Ovary (tissue), 9 donors: ENCODE measurements around the gene ANK2. TPM values are rescaled to one million over a fixed set of nuclear protein-coding genes. Genes with fewer than 3 reads are reported as not detected.

Experiments used
- DNase-seq, 5 donors: peaks; one replicate each; pipeline ENCODE4 v3.0.0-alpha.2; 2019 to 2020
- H3K27ac ChIP-seq, 2 donors: fragments of 200-600 bp; one replicate each; pipeline versions ENCODE4 v1.5.1 to v1.8.0; 2019 to 2022
- H3K27me3 ChIP-seq: fragments of 200-600 bp; one replicate; pipeline ENCODE4 v1.8.0; 2022
- H3K36me3 ChIP-seq: fragments of 200-600 bp; sonication (generic); one replicate; pipeline ENCODE4 v1.5.1; 2019
- H3K4me1 ChIP-seq: one replicate; pipeline ENCODE4 v1.8.1; 2013; ENCODE audit warnings: mild to moderate bottlenecking, moderate library complexity; ENCODE audit not compliant: insufficient read depth
- H3K4me3 ChIP-seq: fragments of 200-600 bp; sonication (generic); one replicate; pipeline ENCODE4 v1.5.1; 2017
- H3K9me3 ChIP-seq, 2 donors: fragments of 200-600 bp in 1 of 2; sonication (generic) in 1 of 2; one replicate each; pipeline versions ENCODE4 v1.5.1 to v1.8.1; 2013 to 2019; ENCODE audit warnings: mild to moderate bottlenecking in 1 of 2, moderate library complexity in 1 of 2
- EP300 ChIP-seq: sonication (generic); formaldehyde crosslinking; IDR thresholded peaks from one replicate; pipeline ENCODE4 v1.6.1; 2017; ENCODE audit warnings: antibody characterized with exemption
- POLR2A ChIP-seq: fragments of 450-650 bp; IDR thresholded peaks from one replicate; pipeline ENCODE4 v1.6.1; 2017; ENCODE audit warnings: antibody characterized with exemption, mild to moderate bottlenecking, moderate library complexity
- WGBS, 3 donors: extraction: QIAGEN DNeasy Blood & Tissue Kit in 1 of 3; methylation state at CpG; one replicate each; pipeline versions ENCODE4 v1.1.5 to v1.1.7; 2013 to 2017; 5-methylcytosine and 5-hydroxymethylcytosine counted together
- intact Hi-C, 4 donors: fragments of 100-400 bp; cut with DNase I; formaldehyde crosslinking; loops; one replicate each; pipeline versions ENCODE4 v1.11.0 to v1.15.1; 2022 to 2023
- polyA plus RNA-seq, 2 donors: library from polyadenylated mRNA; stranded (reverse); fragments of 200-250 nt in 1 of 2; fragments of 350-450 nt in 1 of 2; fragmentation: Illumina TruSeq in 1 of 2; extraction: RNeasy Lipid Tissue Mini Kit (QIAGEN cat#74804) in 1 of 2; gene quantifications; one replicate each; pipeline ENCODE4 v1.2.3, GENCODE V29; 2013 to 2014
- total RNA-seq, 7 donors: library from RNA; depleted of rRNA in 2 of 7; stranded (reverse); fragments of >200 nt in 2 of 7; fragmentation: NEBNext Ultra II Directional in 3 of 7; extraction: Animal tissue kit (Norgen Biotek cat#: 25700) in 3 of 7; gene quantifications; one replicate each; pipeline versions ENCODE4 v1.1.0 to v1.2.4, GENCODE V29; 2016 to 2023
- TF ChIP-seq, protein P1 (sequence below), 3 donors: fragments of 450-650 bp in 2 of 3; fragments of 200-600 bp in 1 of 3; IDR thresholded peaks; one replicate each; pipeline versions ENCODE4 v1.5.1 to v1.8.0; 2016 to 2022; ENCODE audit warnings: antibody characterized with exemption in 3 of 3, mild to moderate bottlenecking in 1 of 3
- donor health status: DM: no; HTN: no; CAD: no; lungs with moderate emphysema.
- donor health status: DM: no; HTN: no; CAD: no.
- donor health status: Bipolar disorder and iron deficiency.
- donor health status: DM: yes; HTN: yes; CAD: no.
- donor health status: DM: no; HTN: no; CAD: no.
- donor health status: DM: yes; HTN: yes; CAD: no.

Gene ANK2
- total and polyA plus RNA-seq, 9 donors: 26.4 to 120 (median 66.9) TPM

DNA sequence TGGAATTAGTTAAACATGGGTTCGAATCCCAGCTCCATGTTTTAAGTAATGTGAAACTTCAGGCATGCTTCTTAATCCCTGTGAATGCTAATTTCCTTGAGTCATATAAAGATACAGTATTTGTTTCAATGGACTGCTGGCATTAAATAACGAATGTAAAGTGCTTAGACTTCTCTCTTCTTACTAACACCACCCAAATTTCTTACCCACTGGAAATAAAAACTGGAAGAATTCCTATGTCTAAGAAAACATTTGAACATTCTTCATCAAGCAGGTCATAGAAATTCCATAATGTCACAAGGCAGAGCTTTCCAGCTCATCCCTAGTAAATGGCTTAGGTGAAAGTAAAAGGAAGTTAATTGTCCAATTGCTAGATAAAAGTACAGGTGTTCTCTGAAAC lies 172.5 kb downstream of the ANK2 start:
- no peaks in the 10 kb centered on the region for H3K27me3 ChIP-seq
- no peak for TF ChIP-seq POLR2A
- TF ChIP-seq, protein P1, sequence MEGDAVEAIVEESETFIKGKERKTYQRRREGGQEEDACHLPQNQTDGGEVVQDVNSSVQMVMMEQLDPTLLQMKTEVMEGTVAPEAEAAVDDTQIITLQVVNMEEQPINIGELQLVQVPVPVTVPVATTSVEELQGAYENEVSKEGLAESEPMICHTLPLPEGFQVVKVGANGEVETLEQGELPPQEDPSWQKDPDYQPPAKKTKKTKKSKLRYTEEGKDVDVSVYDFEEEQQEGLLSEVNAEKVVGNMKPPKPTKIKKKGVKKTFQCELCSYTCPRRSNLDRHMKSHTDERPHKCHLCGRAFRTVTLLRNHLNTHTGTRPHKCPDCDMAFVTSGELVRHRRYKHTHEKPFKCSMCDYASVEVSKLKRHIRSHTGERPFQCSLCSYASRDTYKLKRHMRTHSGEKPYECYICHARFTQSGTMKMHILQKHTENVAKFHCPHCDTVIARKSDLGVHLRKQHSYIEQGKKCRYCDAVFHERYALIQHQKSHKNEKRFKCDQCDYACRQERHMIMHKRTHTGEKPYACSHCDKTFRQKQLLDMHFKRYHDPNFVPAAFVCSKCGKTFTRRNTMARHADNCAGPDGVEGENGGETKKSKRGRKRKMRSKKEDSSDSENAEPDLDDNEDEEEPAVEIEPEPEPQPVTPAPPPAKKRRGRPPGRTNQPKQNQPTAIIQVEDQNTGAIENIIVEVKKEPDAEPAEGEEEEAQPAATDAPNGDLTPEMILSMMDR (IDR thresholded peaks at IDR 0.05): no peak
- no peak for TF ChIP-seq EP300
- intact Hi-C loops: no loop called here

DNA sequence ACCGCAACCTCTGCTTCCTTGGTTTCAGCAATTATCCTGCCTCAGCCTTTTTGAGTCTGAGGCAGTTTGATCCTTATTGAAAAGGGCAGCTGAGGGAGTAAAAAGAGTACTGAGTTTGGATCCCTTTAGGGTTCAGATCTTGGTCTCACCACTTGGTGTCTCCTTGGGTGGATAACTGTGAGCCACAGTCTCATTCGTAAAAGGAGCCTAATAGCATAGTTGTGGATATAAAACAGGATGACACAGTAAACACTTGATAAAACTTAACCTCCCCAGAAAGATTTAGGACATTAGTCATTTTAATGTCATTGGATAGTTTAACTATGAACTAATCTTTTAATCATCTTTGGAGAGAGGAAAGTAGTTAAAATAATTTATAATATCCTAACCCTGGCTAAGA lies 173.0 kb downstream of the ANK2 start:
- 76 to 91% (median 85%) methylated on average over 2 of the region's 2 CpGs for WGBS, 3 donors
- DNase-seq: no peak

More for the DNA sequence above, 172.5 kb downstream of the ANK2 start:
- no peaks in the 10 kb centered on the region for H3K9me3 ChIP-seq
- 71 to 79% (median 76%) methylated on average over 2 of the region's 2 CpGs for WGBS, 3 donors
- H3K4me3 ChIP-seq: no peak overlapping the region
- H3K36me3 ChIP-seq: no peaks in the 10 kb centered on the region
- DNase-seq: no peak
- no peak overlapping the region for H3K27ac ChIP-seq
- no peaks in the 10 kb centered on the region for H3K4me1 ChIP-seq

DNA sequence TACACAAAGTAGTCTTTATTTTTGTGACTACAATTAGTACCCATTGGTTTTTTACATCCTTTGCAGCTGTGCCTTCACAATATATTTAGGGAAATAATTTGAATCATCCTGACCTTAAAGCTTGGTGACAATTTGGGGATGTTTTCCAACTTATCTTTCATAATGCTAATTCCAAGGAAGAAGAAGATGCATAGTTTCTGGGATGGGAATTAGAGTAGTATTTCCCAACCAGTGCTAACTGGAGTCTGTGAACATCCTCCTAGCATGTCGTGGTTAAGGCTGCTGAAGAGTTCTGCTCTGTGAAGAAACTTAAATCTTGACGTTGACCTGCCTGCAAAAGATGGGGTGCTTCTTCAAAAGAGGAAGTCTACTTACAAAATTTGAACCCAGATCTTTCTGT lies 173.5 kb downstream of the ANK2 start:
- Histone ChIP-seq H3K9me3 (no peaks in the 10 kb centered on the region), H3K27me3 (no peaks in the 10 kb centered on the region), H3K4me3 (no peak overlapping the region), H3K36me3 (no peaks in the 10 kb centered on the region), H3K27ac (no peak overlapping the region), H3K4me1 (no peaks in the 10 kb centered on the region)
- no peak for DNase-seq
- WGBS, 3 donors: 86 to 92% (median 88%) methylated on average over 2 of the region's 2 CpGs
- intact Hi-C loops: no loop called here
- TF ChIP-seq, protein P1 (IDR thresholded peaks at IDR 0.05): no peak
- no peak for TF ChIP-seq EP300
- no peak for TF ChIP-seq POLR2A

More for the DNA sequence above, 173.0 kb downstream of the ANK2 start:
- Histone ChIP-seq H3K27ac (no peak overlapping the region), H3K4me1 (no peaks in the 10 kb centered on the region), H3K36me3 (no peaks in the 10 kb centered on the region), H3K4me3 (no peak overlapping the region), H3K27me3 (no peaks in the 10 kb centered on the region), H3K9me3 (no peaks in the 10 kb centered on the region)
- intact Hi-C loops: no loop called here
- TF ChIP-seq EP300 (no peak), POLR2A (no peak)
- TF ChIP-seq, protein P1 (IDR thresholded peaks at IDR 0.05): no peak

DNA sequence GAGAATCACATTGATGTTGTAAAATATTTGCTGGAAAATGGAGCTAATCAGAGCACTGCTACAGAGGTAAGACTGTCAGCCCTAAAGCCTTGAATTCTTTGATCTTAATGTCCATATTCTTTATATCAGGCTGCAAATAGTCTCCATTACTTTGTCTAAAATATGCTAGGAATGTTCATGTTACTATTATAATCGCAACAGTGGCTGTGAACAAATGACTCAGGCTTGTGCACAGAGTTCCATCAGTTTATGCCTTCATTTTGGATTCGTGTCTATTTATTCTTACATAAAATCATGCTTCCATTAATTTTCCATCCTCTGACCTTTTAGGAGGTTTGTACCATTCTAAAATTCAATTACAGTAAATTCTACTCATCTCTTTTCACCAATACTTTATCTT lies 182.7 kb downstream of the ANK2 start:
- Histone ChIP-seq H3K36me3 (no peaks in the 10 kb centered on the region), H3K27ac (no peak overlapping the region), H3K4me1 (no peaks in the 10 kb centered on the region), H3K4me3 (no peak overlapping the region), H3K27me3 (no peaks in the 10 kb centered on the region), H3K9me3 (no peaks in the 10 kb centered on the region)
- intact Hi-C loops: no loop called here
- no peak for DNase-seq
- WGBS, 3 donors: 50 to 64% (median 57%) methylated on average over 2 of the region's 2 CpGs
- TF ChIP-seq EP300 (no peak), POLR2A (no peak)
- TF ChIP-seq, protein P1 (IDR thresholded peaks at IDR 0.05): no peak
